Measurements from ENCODE around the gene PRPH2. TPM values are rescaled to one million over a fixed set of nuclear protein-coding genes. Genes with fewer than 3 reads are reported as not detected.

The PRPH2 gene
- total RNA-seq, 4 donors from 2014 or later = 0.31 to 2.1 (median 1.3) TPM

DNA sequence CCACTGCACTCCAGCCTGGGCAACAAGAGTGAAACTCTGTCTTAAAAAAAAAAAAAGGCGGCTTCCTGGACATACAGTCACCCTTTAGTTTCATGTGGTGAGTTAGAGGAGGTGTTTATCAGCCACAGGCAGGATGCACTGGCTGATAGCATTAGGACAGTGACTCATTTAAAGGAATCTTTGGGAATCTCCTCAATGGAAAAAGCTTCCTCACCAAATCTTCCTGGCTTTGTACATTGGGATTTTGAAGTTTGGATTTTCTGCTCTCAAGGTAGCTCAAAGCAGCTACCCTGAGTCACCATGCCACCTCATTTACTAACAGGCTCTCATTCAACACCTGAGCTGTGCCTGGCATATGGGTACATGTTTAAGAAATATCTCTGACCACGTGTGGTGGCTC, 20.2 kb downstream of the PRPH2 start:
- H3K4me3 ChIP-seq = no peak overlapping the region
- no peak overlapping the region for H3K27ac ChIP-seq
- H3K9me3 ChIP-seq = no peaks in the 10 kb centered on the region
- TF ChIP-seq POLR2AphosphoS5 (IDR thresholded peaks at IDR 0.05) = no peak
- no peak for TF ChIP-seq EP300 (IDR thresholded peaks at IDR 0.05)
- no peak for TF ChIP-seq POLR2A (IDR thresholded peaks at IDR 0.05)
- TF ChIP-seq, protein P1, sequence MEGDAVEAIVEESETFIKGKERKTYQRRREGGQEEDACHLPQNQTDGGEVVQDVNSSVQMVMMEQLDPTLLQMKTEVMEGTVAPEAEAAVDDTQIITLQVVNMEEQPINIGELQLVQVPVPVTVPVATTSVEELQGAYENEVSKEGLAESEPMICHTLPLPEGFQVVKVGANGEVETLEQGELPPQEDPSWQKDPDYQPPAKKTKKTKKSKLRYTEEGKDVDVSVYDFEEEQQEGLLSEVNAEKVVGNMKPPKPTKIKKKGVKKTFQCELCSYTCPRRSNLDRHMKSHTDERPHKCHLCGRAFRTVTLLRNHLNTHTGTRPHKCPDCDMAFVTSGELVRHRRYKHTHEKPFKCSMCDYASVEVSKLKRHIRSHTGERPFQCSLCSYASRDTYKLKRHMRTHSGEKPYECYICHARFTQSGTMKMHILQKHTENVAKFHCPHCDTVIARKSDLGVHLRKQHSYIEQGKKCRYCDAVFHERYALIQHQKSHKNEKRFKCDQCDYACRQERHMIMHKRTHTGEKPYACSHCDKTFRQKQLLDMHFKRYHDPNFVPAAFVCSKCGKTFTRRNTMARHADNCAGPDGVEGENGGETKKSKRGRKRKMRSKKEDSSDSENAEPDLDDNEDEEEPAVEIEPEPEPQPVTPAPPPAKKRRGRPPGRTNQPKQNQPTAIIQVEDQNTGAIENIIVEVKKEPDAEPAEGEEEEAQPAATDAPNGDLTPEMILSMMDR (IDR thresholded peaks at IDR 0.05) = no peak
- H3K4me1 ChIP-seq = peaks cover 0 to 11% (median 0%) of the 10 kb centered on the region in 3 donors
- no peak for ATAC-seq
- no peaks in the 10 kb centered on the region for H3K36me3 ChIP-seq
- no peaks in the 10 kb centered on the region for H3K27me3 ChIP-seq
- WGBS, 2 donors (ENCODE audit: low coverage in 1 of 2) = 60% methylated on average over 1 of the region's 2 CpGs; no CpG with 5 or more reads in 1 of the 2 donors

DNA sequence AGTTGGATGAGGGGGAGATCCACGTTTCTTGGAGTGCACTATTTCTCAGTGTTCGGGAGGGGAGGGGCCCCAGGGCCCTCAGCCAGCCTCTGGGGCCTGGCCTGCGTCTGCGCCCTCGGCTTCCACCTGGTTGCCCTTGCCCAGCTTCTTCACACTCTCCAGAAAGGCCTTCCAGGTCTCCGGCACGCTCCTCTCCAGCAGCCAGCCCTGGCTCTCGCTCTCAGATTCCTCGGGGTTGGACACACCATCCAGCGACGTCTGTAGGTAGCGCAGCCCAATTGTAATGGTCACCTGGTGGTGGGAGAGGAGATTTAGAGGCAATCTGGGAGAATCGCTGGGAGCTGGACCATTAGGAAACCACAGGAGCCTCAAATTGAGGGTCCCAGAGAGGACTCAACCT, 24.2 kb downstream of the PRPH2 start:
- Histone ChIP-seq H3K27me3 (no peaks in the 10 kb centered on the region), H3K4me3 (no peak overlapping the region), H3K9me3 (no peaks in the 10 kb centered on the region), H3K27ac (no peak overlapping the region), H3K36me3 (peaks cover 0 to 10% of the 10 kb centered on the region in 2 donors), H3K4me1 (peaks cover 0 to 39% (median 15%) of the 10 kb centered on the region in 3 donors)
- no peak for TF ChIP-seq EP300 (IDR thresholded peaks at IDR 0.05)
- TF ChIP-seq, protein P1 (IDR thresholded peaks at IDR 0.05) = no peak
- no peak for TF ChIP-seq POLR2AphosphoS5 (IDR thresholded peaks at IDR 0.05)
- no peak for TF ChIP-seq POLR2A (IDR thresholded peaks at IDR 0.05)
- WGBS, 2 donors (ENCODE audit: low coverage in 1 of 2) = 80 to 86% methylated on average over 1 to 4 of the region's 13 CpGs
- ATAC-seq = no peak

DNA sequence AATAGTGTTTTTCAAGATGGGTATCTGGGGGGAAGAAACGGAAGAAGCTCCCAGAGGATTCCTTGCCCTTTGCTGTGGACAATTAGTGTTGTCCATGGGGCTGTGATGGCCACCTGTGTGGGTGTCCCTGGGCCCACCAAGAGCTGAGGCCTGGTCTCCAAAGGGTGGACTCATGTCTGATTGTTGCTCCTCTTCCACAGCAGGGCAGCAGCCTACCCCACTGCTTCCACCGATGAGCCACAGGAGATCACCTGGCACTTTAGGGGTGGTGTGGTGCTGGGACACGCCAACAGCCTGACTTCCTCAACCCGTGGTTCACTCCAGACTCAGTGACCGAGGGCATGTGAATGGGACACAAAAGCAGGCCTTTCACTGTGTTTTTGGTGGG, 25.1 kb downstream of the PRPH2 start:
- Histone ChIP-seq H3K36me3 (peaks cover 0 to 18% of the 10 kb centered on the region in 2 donors), H3K4me1 (peaks cover 0 to 49% (median 24%) of the 10 kb centered on the region in 3 donors), H3K9me3 (no peaks in the 10 kb centered on the region), H3K27me3 (no peaks in the 10 kb centered on the region), H3K27ac (peak overlapping the region in 3 of 4 donors; percentile 25 to 73 (median 52)), H3K4me3 (no peak overlapping the region)
- ATAC-seq = no peak
- 83% methylated on average over 1 of the region's 5 CpGs; no CpG with 5 or more reads in 1 of the 2 donors for WGBS, 2 donors (ENCODE audit: low coverage in 1 of 2)
- TF ChIP-seq POLR2A (IDR thresholded peaks at IDR 0.05) = no peak
- no peak for TF ChIP-seq POLR2AphosphoS5 (IDR thresholded peaks at IDR 0.05)
- TF ChIP-seq, protein P1 (IDR thresholded peaks at IDR 0.05) = no peak
- TF ChIP-seq EP300 (IDR thresholded peaks at IDR 0.05) = no peak

DNA sequence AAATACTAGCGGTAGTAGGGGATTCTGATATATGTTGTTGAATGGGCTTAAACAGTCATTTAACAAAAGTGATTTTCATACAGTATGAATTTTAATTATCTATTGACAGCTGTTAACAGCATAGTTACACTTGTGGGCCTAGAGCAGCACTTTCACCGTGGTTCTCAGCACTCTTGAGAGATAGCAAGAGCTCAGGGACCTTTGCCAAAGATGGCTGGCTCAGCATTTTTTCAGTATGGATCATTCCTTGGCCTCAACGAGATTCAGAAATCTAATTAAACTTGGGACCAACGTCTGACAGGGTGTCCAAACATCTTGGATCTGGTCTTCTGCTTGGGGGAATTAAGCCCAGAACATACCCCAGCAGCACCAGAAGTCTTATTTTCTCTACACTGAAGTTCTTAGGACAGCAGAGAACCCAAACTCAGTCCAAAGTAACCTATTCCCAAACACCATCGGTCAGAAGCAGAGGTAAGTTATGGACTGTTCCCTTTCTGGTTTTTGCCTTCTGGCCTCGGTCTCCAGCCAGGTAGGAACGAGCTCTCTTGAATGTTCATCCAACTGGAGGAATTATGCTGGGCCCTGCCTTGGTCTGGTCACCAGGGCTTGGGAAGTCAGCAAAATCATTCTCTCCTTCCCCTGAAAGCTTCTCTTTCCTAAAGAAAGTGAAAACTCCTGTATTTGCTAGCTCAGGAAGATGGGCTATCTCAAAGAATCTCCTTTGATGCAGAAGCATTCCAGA, 25.7 kb downstream of the PRPH2 start:
- Histone ChIP-seq H3K36me3 (peaks cover 0 to 22% of the 10 kb centered on the region in 2 donors), H3K27me3 (no peaks in the 10 kb centered on the region), H3K27ac (peak overlapping the region in 3 of 4 donors; percentile 25 to 73 (median 52)), H3K4me3 (no peak overlapping the region), H3K9me3 (no peaks in the 10 kb centered on the region), H3K4me1 (peaks cover 0 to 54% (median 24%) of the 10 kb centered on the region in 3 donors)
- 49 to 50% methylated on average over 6 of the region's 7 CpGs for WGBS, 2 donors (ENCODE audit: low coverage in 1 of 2)
- ATAC-seq = peak; percentile 32
- TF ChIP-seq EP300 (IDR thresholded peaks at IDR 0.05) = no peak
- no peak for TF ChIP-seq POLR2AphosphoS5 (IDR thresholded peaks at IDR 0.05)
- TF ChIP-seq, protein P1 (IDR thresholded peaks at IDR 0.05) = no peak
- no peak for TF ChIP-seq POLR2A (IDR thresholded peaks at IDR 0.05)

DNA sequence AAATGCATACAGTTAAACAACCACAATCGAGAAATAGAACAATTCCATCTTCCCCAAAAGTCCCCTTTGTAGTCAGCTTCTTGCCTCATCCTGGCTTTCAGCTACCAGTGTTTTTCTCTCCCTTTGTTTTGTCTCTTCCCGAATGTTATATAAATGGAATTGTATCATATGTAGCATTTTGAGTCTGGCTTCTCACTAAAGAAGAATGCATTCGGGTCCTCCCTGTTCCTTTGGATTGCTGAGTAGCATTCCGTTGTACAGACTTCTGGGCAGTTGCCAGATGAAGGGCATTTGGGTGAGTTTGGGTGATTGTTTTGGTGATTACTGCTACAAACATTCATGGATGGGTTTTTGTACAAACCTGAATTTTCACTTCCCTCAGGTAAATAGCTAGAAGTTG, 27.8 kb downstream of the PRPH2 start:
- Histone ChIP-seq H3K9me3 (no peaks in the 10 kb centered on the region), H3K27ac (peak overlapping the region in 3 of 4 donors; percentile 66 to 76 (median 73)), H3K36me3 (peaks cover 0 to 43% of the 10 kb centered on the region in 2 donors), H3K4me3 (no peak overlapping the region), H3K4me1 (peaks cover 0 to 59% (median 24%) of the 10 kb centered on the region in 3 donors), H3K27me3 (no peaks in the 10 kb centered on the region)
- no peak for ATAC-seq
- TF ChIP-seq POLR2A (IDR thresholded peaks at IDR 0.05) (no peak), POLR2AphosphoS5 (IDR thresholded peaks at IDR 0.05) (peak; percentile 16), EP300 (IDR thresholded peaks at IDR 0.05) (no peak)
- TF ChIP-seq, protein P1 (IDR thresholded peaks at IDR 0.05) = no peak
- 34 to 45% methylated on average over 4 of the region's 4 CpGs for WGBS, 2 donors (ENCODE audit: low coverage in 1 of 2)

Data from gastroesophageal sphincter (tissue), 4 donors.